GM20000 (cell line): ENCODE results near the gene GNS.

Experiments
- DNase-seq: peaks from one replicate; pipeline ENCODE4 v3.0.0; 2012; ENCODE audit warnings: low spot score
- TF ChIP-seq, protein P1 (sequence below): IDR thresholded peaks from 2 replicates; pipeline ENCODE4 v1.5.1; 2012; ENCODE audit warnings: mild to moderate bottlenecking, control low read depth; ENCODE audit errors: extremely low read depth, missing control alignments

The GNS gene

DNA sequence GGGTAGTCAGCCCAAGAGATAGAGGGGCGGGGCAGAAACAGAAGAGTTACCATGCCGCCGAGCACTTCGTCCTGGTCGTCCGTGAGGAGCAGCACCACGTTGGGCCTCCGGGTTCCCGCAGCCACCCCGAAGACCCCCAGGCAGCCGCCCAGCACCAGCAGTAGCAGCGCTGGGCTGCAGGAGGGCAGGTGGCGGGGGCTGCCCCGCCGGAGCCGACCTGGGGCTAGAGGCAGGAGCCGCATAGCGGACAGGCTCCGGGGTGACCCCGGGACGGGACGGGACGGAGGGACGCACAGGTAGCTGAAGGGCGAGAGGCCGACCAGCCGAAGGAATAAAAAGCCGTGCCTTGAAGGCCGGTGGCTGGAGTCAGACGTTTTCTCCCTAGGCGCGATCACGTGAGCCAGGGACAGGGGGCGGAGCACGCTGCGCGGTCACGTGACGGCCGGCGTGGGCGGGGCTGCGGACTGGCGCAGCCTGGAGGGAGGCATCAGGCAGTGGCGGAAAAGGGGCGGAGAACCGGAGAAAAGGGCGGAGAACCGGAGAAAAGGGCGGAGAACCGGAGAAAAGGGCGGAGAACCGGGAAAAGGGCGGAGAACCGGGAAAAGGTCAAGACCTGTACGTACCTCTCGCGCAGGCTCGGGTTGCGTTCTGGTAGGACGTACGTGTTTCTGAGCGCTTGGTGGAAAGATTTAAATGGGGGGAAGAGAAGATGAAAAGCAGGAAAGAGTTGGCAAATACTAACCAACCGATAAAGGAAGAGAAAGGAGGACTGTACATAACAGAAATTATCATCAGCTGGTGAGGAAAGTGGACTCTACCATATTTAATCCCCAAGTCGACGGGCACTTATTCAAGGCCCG is at the start of gene GNS:
GNS (minus strand) TSS at position 372 of the 860 bp plus-strand sequence; CDS start at position 242, 130 bp downstream.
- DNase-seq: peak; percentile 96
- TF ChIP-seq, protein P1, sequence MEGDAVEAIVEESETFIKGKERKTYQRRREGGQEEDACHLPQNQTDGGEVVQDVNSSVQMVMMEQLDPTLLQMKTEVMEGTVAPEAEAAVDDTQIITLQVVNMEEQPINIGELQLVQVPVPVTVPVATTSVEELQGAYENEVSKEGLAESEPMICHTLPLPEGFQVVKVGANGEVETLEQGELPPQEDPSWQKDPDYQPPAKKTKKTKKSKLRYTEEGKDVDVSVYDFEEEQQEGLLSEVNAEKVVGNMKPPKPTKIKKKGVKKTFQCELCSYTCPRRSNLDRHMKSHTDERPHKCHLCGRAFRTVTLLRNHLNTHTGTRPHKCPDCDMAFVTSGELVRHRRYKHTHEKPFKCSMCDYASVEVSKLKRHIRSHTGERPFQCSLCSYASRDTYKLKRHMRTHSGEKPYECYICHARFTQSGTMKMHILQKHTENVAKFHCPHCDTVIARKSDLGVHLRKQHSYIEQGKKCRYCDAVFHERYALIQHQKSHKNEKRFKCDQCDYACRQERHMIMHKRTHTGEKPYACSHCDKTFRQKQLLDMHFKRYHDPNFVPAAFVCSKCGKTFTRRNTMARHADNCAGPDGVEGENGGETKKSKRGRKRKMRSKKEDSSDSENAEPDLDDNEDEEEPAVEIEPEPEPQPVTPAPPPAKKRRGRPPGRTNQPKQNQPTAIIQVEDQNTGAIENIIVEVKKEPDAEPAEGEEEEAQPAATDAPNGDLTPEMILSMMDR: no peak

DNA sequence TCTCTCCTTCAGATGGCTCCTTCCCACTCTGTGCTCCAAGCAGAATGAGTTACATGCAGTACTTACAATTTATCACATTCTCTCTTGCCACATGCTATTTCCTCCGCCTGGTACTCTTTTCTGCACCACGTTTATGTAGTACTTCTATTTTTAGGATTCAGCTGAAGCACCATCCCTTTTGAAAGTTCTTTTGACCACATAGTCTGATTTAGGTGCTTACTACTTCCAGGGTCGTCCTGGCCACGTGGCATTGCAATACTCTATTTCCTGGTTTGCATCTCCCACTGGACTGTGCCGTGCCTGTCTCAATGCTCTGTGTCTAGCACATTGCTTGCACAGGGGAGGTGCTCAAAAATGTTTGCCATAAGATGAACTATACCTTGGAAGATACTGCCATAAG is 48.9 kb upstream of the GNS start:
- TF ChIP-seq, protein P1: no peak
- DNase-seq: no peak

DNA sequence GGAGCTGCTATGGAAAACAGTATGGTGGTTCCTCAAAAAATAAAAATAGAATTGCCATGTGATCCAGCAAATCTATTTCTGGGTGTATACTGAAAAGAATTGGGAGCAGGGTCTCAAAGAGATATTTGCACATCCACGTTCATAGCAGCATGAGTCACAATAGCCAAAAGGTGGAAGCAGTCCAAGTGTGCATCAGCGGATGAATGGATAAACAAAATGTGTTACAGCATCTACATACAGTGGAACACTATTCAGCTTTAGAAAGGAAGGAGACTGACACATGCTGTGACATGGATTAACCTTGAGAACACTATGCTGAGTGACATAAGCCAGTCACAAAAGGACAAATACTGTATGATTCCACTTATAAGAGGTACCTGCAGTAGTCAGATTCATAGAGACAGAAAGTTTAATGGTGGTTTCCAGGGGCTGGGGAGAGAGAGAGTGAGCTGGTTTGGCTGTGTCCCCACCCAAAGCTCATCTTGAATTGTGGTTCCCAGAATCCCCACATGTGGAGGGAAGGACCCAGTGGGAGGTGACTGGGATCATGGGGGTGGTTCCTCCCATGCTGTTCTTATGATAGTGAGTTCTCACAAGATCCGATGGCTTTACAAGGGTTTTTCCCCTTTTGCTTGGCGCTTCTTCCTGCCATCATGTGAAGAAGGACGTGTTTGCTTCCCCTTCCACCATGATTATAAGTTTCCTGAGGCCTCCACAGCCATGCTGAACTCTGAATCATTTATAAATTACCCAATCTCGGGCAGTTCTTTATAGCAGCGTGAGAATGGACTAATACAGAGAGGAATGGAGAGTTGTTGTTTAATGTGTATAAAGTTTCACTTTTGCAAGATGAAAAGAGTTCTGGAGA is 47.6 kb upstream of the GNS start:
- TF ChIP-seq, protein P1: no peak
- no peak for DNase-seq

DNA sequence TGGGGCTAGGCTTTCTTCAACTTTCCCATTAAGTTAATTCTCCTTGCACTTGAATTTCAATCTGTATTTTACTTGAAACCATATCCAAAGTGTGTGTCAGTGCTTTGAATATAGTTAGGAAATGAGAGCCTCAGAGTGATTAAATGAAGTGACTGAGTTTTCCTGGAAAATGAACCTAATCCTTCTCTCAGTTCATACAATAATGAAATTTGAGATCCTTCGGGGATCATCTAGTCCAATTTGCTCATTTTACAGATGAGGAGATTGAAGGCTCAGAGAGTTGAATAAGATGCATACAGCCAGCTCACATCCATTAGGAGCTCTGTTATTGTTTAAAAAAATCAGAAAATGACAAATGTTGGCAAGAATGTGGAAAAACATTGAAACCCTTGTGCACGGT is 47.0 kb upstream of the GNS start:
- TF ChIP-seq, protein P1: no peak
- no peak for DNase-seq

DNA sequence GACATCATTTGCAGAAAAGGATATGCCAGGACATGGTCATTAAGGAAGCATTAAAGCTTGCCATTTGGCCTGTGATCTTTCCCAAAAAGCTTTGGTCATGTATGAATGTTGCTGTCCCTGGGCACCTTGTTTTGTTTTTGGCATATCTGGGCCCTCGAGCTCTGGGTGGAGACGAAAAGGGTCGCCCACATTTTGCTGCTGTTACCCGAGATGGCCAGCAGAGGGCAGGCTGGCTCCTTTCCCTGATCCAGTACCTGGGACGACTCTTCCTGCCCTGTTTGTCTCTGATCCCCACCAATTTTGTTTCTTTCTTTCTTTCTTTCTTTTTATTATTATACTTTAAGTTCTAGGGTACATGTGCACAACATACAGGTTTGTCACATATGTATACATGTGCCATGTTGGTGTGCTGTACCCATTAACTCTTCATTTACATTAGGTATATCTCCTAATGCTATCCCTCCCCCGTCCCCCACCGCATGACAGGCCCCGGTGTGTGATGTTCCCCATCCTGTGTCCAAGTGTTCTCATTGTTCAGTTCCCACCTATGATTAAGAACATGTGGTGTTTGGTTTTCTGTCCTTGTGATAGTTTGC is 43.1 kb upstream of the GNS start:
- TF ChIP-seq, protein P1: peak; percentile 69
- DNase-seq: peak; percentile 74

DNA sequence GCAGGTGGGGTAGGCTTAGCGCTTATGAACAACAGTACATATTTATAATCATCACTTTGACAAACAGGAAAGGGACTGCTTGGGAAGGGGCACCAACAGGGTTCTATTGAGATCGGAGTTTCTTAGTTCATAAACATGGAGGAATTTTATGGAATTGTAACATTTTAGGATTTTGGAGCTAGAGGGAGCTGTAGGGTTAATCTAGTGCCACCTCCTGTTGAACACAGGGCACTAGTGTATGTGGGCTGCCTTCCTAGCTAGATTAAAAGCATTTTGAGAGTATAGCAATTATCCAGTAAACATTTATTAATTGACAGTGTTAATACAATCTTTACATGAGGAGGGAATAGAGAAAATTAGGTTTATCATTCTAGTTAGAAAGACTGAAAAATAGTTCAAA is 42.2 kb upstream of the GNS start:
- TF ChIP-seq, protein P1: no peak
- DNase-seq: no peak
